ENCODE results near the gene PGP.

GRCh38 chr16:2235695-2236336, 21.2 kb upstream of the PGP start:
- TF ChIP-seq CTCF (conservative IDR thresholded peaks at IDR 0.05 in 1 of 2, IDR thresholded peaks at IDR 0.05 in 1 of 2; ENCODE audit: extremely low read depth in 1 of 2, insufficient read depth in 1 of 2, low read depth in 1 of 2, low read length in 2 of 2) (no peak), EZH2 (IDR thresholded peaks at IDR 0.05; ENCODE audit: borderline replicate concordance, low read length) (no peak)

Measured in mammary epithelial cell (primary cell).